Spleen (tissue), 7 donors: ENCODE results near the gene STARD13.

Experiments
- CTCF ChIP-seq, 11 experiments: fragments of 200-600 bp in 7 of 11; fragments of 450-650 bp in 4 of 11; sonication (generic) in 4 of 11; IDR thresholded peaks in 8 of 11; conservative IDR thresholded peaks in 3 of 11; 1 replicate in 7 of 11; 2 replicates in 4 of 11; pipeline versions ENCODE4 v1.4.0 to v1.8.0; 2016 to 2021; ENCODE audit warnings: antibody characterized with exemption in 11 of 11, inconsistent platforms in 4 of 11, mild to moderate bottlenecking in 1 of 11
- POLR2A ChIP-seq, 3 donors: fragments of 450-650 bp; IDR thresholded peaks; one replicate each; pipeline ENCODE4 v1.5.1; 2017; ENCODE audit warnings: antibody characterized with exemption in 3 of 3, mild to moderate bottlenecking in 1 of 3
- POLR2AphosphoS5 ChIP-seq, 3 donors: sonication (generic); formaldehyde crosslinking; IDR thresholded peaks; one replicate each; pipeline ENCODE4 v1.5.1; 2017; ENCODE audit warnings: antibody characterized with exemption in 3 of 3
- donor health status: DM: no; HTN: no; CAD: no; lungs with moderate emphysema.
- donor health status: DM: no; HTN: no; CAD: no.
- donor health status: DM: no; HTN: no; CAD: no.

- no peak for TF ChIP-seq CTCF (IDR thresholded peaks at IDR 0.05 in 8 of 11, conservative IDR thresholded peaks at IDR 0.05 in 3 of 11)
- no peak for TF ChIP-seq POLR2A (IDR thresholded peaks at IDR 0.05)
- TF ChIP-seq POLR2AphosphoS5 (IDR thresholded peaks at IDR 0.05): no peak
Observed at GRCh38 chr13:33218020-33218419, 67.5 kb downstream of the STARD13 start.
